Parathyroid adenoma (tissue), 2 donors: ENCODE measurements around the gene DDX10.

Experiments used
- H2AFZ ChIP-seq: fragments of 300-600 bp; sonication (generic); one replicate; pipeline ENCODE4 v1.7.0; 2017; ENCODE audit warnings: antibody characterized with exemption, mild to moderate bottlenecking
- H3K27ac ChIP-seq: fragments of 300-600 bp; sonication (generic); one replicate; pipeline ENCODE4 v1.7.0; 2017
- H3K27me3 ChIP-seq: fragments of 300-600 bp; sonication (generic); one replicate; pipeline ENCODE4 v1.7.0; 2017; ENCODE audit warnings: low read length; ENCODE audit not compliant: control insufficient read depth, insufficient read depth
- H3K36me3 ChIP-seq: fragments of 300-600 bp; sonication (generic); one replicate; pipeline ENCODE4 v1.7.0; 2017; ENCODE audit warnings: low read length; ENCODE audit not compliant: control insufficient read depth, insufficient read depth
- H3K4me1 ChIP-seq: fragments of 300-600 bp; sonication (generic); one replicate; pipeline ENCODE4 v1.7.0; 2017; ENCODE audit warnings: control low read depth
- H3K4me2 ChIP-seq: fragments of 300-600 bp; sonication (generic); one replicate; pipeline ENCODE4 v1.7.0; 2017; ENCODE audit warnings: low read length
- H3K4me3 ChIP-seq: fragments of 300-600 bp; sonication (generic); one replicate; pipeline ENCODE4 v1.7.0; 2017; ENCODE audit warnings: low read depth, low read length
- H3K79me2 ChIP-seq: fragments of 300-600 bp; sonication (generic); one replicate; pipeline ENCODE4 v1.7.0; 2017; ENCODE audit warnings: control low read depth
- H3K9ac ChIP-seq: fragments of 300-600 bp; sonication (generic); one replicate; pipeline ENCODE4 v1.7.0; 2017; ENCODE audit warnings: mild to moderate bottlenecking
- H3K9me3 ChIP-seq: fragments of 300-600 bp; sonication (generic); one replicate; pipeline ENCODE4 v1.7.0; 2017; ENCODE audit warnings: low read length; ENCODE audit not compliant: control insufficient read depth
- CTCF ChIP-seq: fragments of 300-600 bp; sonication (generic); IDR thresholded peaks from one replicate; pipeline ENCODE4 v1.7.0; 2017; ENCODE audit warnings: antibody characterized with exemption, mild to moderate bottlenecking
- donor health status: primary hyperparathyroidism.

DDX10 gene

GRCh38 chr11:108824545-108824944 lies 159.7 kb downstream of the DDX10 start:
- no peak overlapping the region for H3K27ac ChIP-seq
- no peak overlapping the region for H3K9ac ChIP-seq
- no peak for TF ChIP-seq CTCF
- no peaks in the 10 kb centered on the region for H3K9me3 ChIP-seq
- H3K4me2 ChIP-seq: no peak overlapping the region
- no peak overlapping the region for H2AFZ ChIP-seq
- no peaks in the 10 kb centered on the region for H3K27me3 ChIP-seq
- no peak overlapping the region for H3K4me3 ChIP-seq
- H3K36me3 ChIP-seq: no peaks in the 10 kb centered on the region
- H3K79me2 ChIP-seq: no peaks in the 10 kb centered on the region
- H3K4me1 ChIP-seq: no peaks in the 10 kb centered on the region

DNA sequence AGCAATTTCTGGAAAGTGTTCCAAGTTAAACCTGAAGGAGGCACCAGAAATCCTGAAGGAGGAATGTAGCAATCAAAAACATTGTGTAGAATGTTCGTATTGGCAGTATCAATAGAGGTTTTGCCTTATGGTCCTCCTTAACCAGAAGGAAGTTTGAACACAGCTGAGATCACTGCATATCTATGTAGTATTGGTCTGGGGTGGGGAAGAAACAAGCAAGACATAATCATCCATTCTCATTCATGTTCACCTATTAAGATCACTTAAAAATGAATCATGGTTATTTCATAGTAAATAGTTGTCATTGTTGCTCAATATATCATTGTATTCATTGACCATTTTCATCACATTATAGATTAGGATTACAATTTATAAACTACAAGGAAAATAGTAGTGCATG lies 160.5 kb downstream of the DDX10 start:
- H3K27ac ChIP-seq: no peak overlapping the region
- H2AFZ ChIP-seq: no peak overlapping the region
- H3K4me3 ChIP-seq: no peak overlapping the region
- no peaks in the 10 kb centered on the region for H3K4me1 ChIP-seq
- H3K9ac ChIP-seq: no peak overlapping the region
- no peaks in the 10 kb centered on the region for H3K36me3 ChIP-seq
- TF ChIP-seq CTCF: no peak
- no peaks in the 10 kb centered on the region for H3K79me2 ChIP-seq
- H3K4me2 ChIP-seq: no peak overlapping the region
- no peaks in the 10 kb centered on the region for H3K27me3 ChIP-seq
- H3K9me3 ChIP-seq: no peaks in the 10 kb centered on the region

DNA sequence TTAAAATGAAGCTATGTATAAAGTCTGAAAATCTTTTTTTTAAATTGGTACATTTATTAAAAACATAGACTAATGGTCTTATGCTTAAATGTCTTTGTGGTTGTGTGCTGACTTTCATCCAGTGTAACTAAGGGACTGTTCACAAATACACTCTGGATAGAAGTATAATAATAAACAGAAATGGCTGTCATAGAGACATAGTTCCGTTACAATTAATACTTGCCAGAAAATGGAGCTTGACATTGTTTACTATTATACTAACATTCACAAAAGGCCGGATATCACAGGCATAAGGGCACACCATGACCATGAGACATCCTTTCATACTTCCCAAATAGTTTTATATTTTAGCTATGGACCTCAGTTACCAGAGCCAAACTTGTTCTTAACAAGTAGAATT lies 161.3 kb downstream of the DDX10 start:
- H3K27ac ChIP-seq: no peak overlapping the region
- no peaks in the 10 kb centered on the region for H3K27me3 ChIP-seq
- H3K9me3 ChIP-seq: no peaks in the 10 kb centered on the region
- H3K9ac ChIP-seq: no peak overlapping the region
- H3K4me3 ChIP-seq: no peak overlapping the region
- no peak overlapping the region for H2AFZ ChIP-seq
- H3K4me1 ChIP-seq: no peaks in the 10 kb centered on the region
- H3K79me2 ChIP-seq: no peaks in the 10 kb centered on the region
- no peaks in the 10 kb centered on the region for H3K36me3 ChIP-seq
- no peak for TF ChIP-seq CTCF
- H3K4me2 ChIP-seq: no peak overlapping the region

DNA sequence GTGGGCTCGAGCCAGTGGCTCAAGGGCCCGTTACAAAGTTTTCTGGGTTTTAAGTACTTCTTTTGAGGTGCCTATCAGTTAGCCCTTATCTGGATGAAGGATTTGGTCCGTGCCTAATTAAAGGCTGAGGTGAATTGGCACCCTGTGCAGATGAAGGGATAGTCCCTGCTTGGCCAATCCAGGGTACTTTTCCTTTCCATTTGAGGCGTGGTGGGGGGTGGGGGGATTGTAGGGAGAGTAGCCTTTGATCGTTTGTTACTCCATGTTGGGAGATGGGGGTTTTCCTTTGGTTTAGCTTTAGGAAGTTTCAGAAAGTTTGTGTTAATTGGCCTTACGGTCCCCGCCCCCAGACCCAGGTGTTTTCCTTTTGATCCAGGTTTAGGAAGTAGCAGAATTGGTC lies 170.8 kb downstream of the DDX10 start:
- H3K9me3 ChIP-seq: no peaks in the 10 kb centered on the region
- no peaks in the 10 kb centered on the region for H3K36me3 ChIP-seq
- H2AFZ ChIP-seq: no peak overlapping the region
- H3K27ac ChIP-seq: no peak overlapping the region
- TF ChIP-seq CTCF: no peak
- H3K9ac ChIP-seq: no peak overlapping the region
- H3K4me3 ChIP-seq: no peak overlapping the region
- no peaks in the 10 kb centered on the region for H3K27me3 ChIP-seq
- no peak overlapping the region for H3K4me2 ChIP-seq
- no peaks in the 10 kb centered on the region for H3K4me1 ChIP-seq
- H3K79me2 ChIP-seq: no peaks in the 10 kb centered on the region

DNA sequence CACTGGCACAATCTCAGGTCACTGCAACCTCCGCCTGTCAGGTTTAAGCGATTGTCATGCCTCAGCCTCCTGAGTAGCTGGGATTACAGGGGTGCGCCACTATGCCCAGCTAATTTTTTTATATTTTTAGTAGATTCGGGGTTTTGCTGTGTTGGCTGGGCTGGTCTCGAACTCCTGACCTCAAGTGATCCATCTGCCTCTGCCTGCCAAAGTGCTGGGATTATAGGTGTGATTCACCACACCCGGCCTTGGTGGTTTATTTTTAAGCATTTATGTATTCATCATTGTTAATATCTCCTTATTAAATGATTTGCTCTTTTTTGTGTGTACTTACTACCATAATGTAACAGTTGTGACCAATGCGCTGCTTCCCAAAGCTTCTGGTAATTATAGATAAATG lies 171.7 kb downstream of the DDX10 start:
- H3K4me1 ChIP-seq: no peaks in the 10 kb centered on the region
- no peaks in the 10 kb centered on the region for H3K36me3 ChIP-seq
- H2AFZ ChIP-seq: no peak overlapping the region
- no peak overlapping the region for H3K9ac ChIP-seq
- no peak overlapping the region for H3K4me3 ChIP-seq
- no peak overlapping the region for H3K4me2 ChIP-seq
- no peaks in the 10 kb centered on the region for H3K9me3 ChIP-seq
- no peak overlapping the region for H3K27ac ChIP-seq
- TF ChIP-seq CTCF: no peak
- H3K27me3 ChIP-seq: no peaks in the 10 kb centered on the region
- no peaks in the 10 kb centered on the region for H3K79me2 ChIP-seq
